Keratinocyte (primary cell): ENCODE results near the gene XPA. TPM values are rescaled to one million over a fixed set of nuclear protein-coding genes. Genes with fewer than 3 reads are reported as not detected.
A peak's percentile ranks its signal among the peaks of the same experiment; 100 is the strongest.
"Not testable (repeated sequence)": the region's sequence is repeated elsewhere in the genome, so short reads cannot be mapped to it uniquely, and the experiment has no call there.

Experiments
- DNase-seq: peaks from one replicate; pipeline ENCODE4 v3.0.0-alpha.2; 2011; ENCODE audit warnings: low read depth, missing footprints, low spot score
- FAIRE-seq: peaks from 2 replicates; lab custom pipeline; 2011; peaks lifted over from hg19 to GRCh38; lab: Jason Lieb, UNC
- H2AFZ ChIP-seq: 2 replicates; pipeline ENCODE4 v1.6.0; 2012; ENCODE audit warnings: low read length, control low read depth, inconsistent platforms; ENCODE audit not compliant: control insufficient read depth
- H3K27ac ChIP-seq: 2 replicates; pipeline ENCODE4 v1.5.1; 2011; ENCODE audit warnings: low read length; ENCODE audit not compliant: control insufficient read depth, insufficient read depth
- H3K27me3 ChIP-seq: 3 replicates; pipeline ENCODE4 v1.6.0; 2011; ENCODE audit warnings: low read length; ENCODE audit not compliant: control insufficient read depth, insufficient read depth; ENCODE audit errors: extremely low read depth
- H3K36me3 ChIP-seq, 2 experiments: 2 replicates in 1 of 2; 3 replicates in 1 of 2; pipeline ENCODE4 v1.5.1; 2011; ENCODE audit warnings: low read length in 2 of 2, mild to moderate bottlenecking in 1 of 2; ENCODE audit not compliant: control insufficient read depth in 2 of 2, insufficient read depth in 2 of 2; ENCODE audit errors: extremely low read depth in 1 of 2
- H3K4me1 ChIP-seq: 3 replicates; pipeline ENCODE4 v1.5.1; 2011; ENCODE audit warnings: low read length; ENCODE audit not compliant: control insufficient read depth, insufficient read depth; ENCODE audit errors: extremely low read depth
- H3K4me2 ChIP-seq: 3 replicates; pipeline ENCODE4 v1.6.0; 2011; ENCODE audit warnings: low read depth, low read length; ENCODE audit not compliant: control insufficient read depth, insufficient read depth; ENCODE audit errors: extremely low read depth
- H3K4me3 ChIP-seq, 3 experiments: fragments of 200-600 bp in 1 of 3; sonication (generic) in 1 of 3; 2 replicates in 2 of 3; 3 replicates in 1 of 3; pipeline ENCODE4 v1.5.1; 2011 to 2016; ENCODE audit warnings: low read length in 3 of 3, mild to moderate bottlenecking in 3 of 3, control low read depth in 2 of 3, inconsistent platforms in 1 of 3, low read depth in 1 of 3, mixed read lengths in 1 of 3, mixed run types in 1 of 3, moderate library complexity in 1 of 3; ENCODE audit not compliant: control insufficient read depth in 2 of 3, insufficient read depth in 2 of 3; ENCODE audit errors: extremely low read depth in 1 of 3
- H3K79me2 ChIP-seq: 2 replicates; pipeline ENCODE4 v1.6.0; 2012; ENCODE audit warnings: low read length; ENCODE audit not compliant: control insufficient read depth, insufficient read depth
- H3K9ac ChIP-seq: 3 replicates; pipeline ENCODE4 v1.6.0; 2011; ENCODE audit warnings: low read length; ENCODE audit not compliant: control insufficient read depth, insufficient read depth; ENCODE audit errors: extremely low read depth
- H3K9me1 ChIP-seq: 3 replicates; pipeline ENCODE4 v1.6.0; 2011; ENCODE audit warnings: low read length; ENCODE audit not compliant: control insufficient read depth, insufficient read depth; ENCODE audit errors: extremely low read depth
- H3K9me3 ChIP-seq: 2 replicates; pipeline ENCODE4 v1.5.1; 2012; ENCODE audit warnings: low read depth, low read length; ENCODE audit not compliant: control insufficient read depth
- H4K20me1 ChIP-seq: 3 replicates; pipeline ENCODE4 v1.6.0; 2011; ENCODE audit warnings: low read length; ENCODE audit not compliant: control insufficient read depth, insufficient read depth; ENCODE audit errors: extremely low read depth
- EZH2 ChIP-seq: IDR thresholded peaks from one replicate; pipeline ENCODE4 v1.6.1; 2012; ENCODE audit warnings: inconsistent platforms, mild to moderate bottlenecking, low read length, moderate library complexity
- dilution Hi-C: fragments of 300-500 bp; cut with MboI; formaldehyde crosslinking; loops from one replicate; pipeline ENCODE4 v1.7.0; 2020; ENCODE audit warnings: low sequenced_read_pairs; ENCODE audit not compliant: extremely low pct_ligation_motif_present
- polyA plus RNA-seq, 5 experiments: library from polyadenylated mRNA; depleted of rRNA in 3 of 5; stranded (reverse) in 3 of 5; stranded (forward) in 1 of 5; unstranded in 1 of 5; fragments of >200 nt; gene quantifications; 1 replicate in 1 of 5; 2 replicates in 3 of 5; 3 replicates in 1 of 5; pipeline versions ENCODE4 v1.2.1 to v1.2.3, GENCODE V29; 2011 to 2012; ENCODE audit warnings: missing spikeins in 2 of 5, low read depth in 1 of 5, low replicate concordance in 1 of 5
- TF ChIP-seq, protein P1 (sequence below), 3 experiments: IDR thresholded peaks in 1 of 3; conservative IDR thresholded peaks in 1 of 3; optimal IDR thresholded peaks in 1 of 3; 2 replicates in 2 of 3; 3 replicates in 1 of 3; pipeline versions ENCODE3 to v1.5.1; 2011; ENCODE audit warnings: low read length in 3 of 3, mild to moderate bottlenecking in 3 of 3, moderate library complexity in 2 of 3, control low read depth in 1 of 3, inconsistent platforms in 1 of 3; ENCODE audit not compliant: insufficient read depth in 2 of 3; ENCODE audit errors: extremely low read depth in 1 of 3

The XPA gene
- polyA plus RNA-seq, 1 donor (not counting 4 experiments of a cell fraction or from before 2014, with no cell fraction given) = 4.1 TPM

DNA sequence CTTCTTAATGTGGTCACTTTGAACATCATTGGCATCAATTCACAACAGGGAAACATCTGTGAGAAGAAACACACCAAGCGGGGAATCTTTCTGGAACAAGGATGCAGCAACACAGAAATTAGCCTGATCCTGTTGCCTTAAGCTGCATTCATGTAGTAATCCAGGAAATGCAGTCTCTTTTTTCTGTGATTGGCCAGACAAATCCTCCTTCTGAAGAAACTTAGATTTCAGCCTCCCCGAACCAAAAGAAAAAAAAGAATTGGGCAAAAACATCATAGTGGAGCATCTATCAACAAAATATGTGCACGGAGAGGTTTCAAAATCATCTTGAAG is 7.2 kb upstream of the XPA start:
- Histone ChIP-seq H2AFZ (no peak overlapping the region), H3K4me3 (peak overlapping the region in 1 of 3 experiments; percentile 11), H3K27me3 (no peaks in the 10 kb centered on the region), H3K9me3 (no peaks in the 10 kb centered on the region), H3K27ac (peak overlapping the region; percentile 72), H3K4me2 (peak overlapping the region; percentile 68), H3K9me1 (no peaks in the 10 kb centered on the region), H3K79me2 (no peaks in the 10 kb centered on the region), H4K20me1 (peaks cover 3% of the 10 kb centered on the region), H3K4me1 (peaks cover 32% of the 10 kb centered on the region), H3K36me3 (no peaks in the 10 kb centered on the region), H3K9ac (peak overlapping the region; percentile 7)
- TF ChIP-seq EZH2 = no peak
- TF ChIP-seq, protein P1, sequence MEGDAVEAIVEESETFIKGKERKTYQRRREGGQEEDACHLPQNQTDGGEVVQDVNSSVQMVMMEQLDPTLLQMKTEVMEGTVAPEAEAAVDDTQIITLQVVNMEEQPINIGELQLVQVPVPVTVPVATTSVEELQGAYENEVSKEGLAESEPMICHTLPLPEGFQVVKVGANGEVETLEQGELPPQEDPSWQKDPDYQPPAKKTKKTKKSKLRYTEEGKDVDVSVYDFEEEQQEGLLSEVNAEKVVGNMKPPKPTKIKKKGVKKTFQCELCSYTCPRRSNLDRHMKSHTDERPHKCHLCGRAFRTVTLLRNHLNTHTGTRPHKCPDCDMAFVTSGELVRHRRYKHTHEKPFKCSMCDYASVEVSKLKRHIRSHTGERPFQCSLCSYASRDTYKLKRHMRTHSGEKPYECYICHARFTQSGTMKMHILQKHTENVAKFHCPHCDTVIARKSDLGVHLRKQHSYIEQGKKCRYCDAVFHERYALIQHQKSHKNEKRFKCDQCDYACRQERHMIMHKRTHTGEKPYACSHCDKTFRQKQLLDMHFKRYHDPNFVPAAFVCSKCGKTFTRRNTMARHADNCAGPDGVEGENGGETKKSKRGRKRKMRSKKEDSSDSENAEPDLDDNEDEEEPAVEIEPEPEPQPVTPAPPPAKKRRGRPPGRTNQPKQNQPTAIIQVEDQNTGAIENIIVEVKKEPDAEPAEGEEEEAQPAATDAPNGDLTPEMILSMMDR (optimal IDR thresholded peaks at IDR 0.05 in 1 of 3, IDR thresholded peaks at IDR 0.05 in 1 of 3, conservative IDR thresholded peaks at IDR 0.05 in 1 of 3; ENCODE audit: extremely low read depth in 1 of 3, insufficient read depth in 2 of 3, low read length in 3 of 3) = no peak
- DNase-seq (no peak), FAIRE-seq (peak; percentile 17)
- dilution Hi-C loops = no loop called here

GRCh38 chr9:97703437-97704344 is 6.6 kb upstream of the XPA start:
- H3K27ac ChIP-seq = peak overlapping the region; percentile 72
- peak overlapping the region; percentile 60 for H3K9ac ChIP-seq
- H2AFZ ChIP-seq = no peak overlapping the region
- FAIRE-seq (peak; percentile 87), DNase-seq (peak; percentile 65)
- H3K9me3 ChIP-seq = no peaks in the 10 kb centered on the region
- H3K9me1 ChIP-seq = no peaks in the 10 kb centered on the region
- H3K36me3 ChIP-seq = no peaks in the 10 kb centered on the region
- H3K4me2 ChIP-seq = peak overlapping the region; percentile 68
- dilution Hi-C loops = no loop called here
- H3K4me3 ChIP-seq = peak overlapping the region in 2 of 3 experiments; percentile 16 to 29
- H3K4me1 ChIP-seq = peaks cover 32% of the 10 kb centered on the region
- H3K27me3 ChIP-seq = no peaks in the 10 kb centered on the region
- TF ChIP-seq, protein P1 (optimal IDR thresholded peaks at IDR 0.05 in 1 of 3, IDR thresholded peaks at IDR 0.05 in 1 of 3, conservative IDR thresholded peaks at IDR 0.05 in 1 of 3; ENCODE audit: extremely low read depth in 1 of 3, insufficient read depth in 2 of 3, low read length in 3 of 3) = no peak
- TF ChIP-seq EZH2 = no peak
- H3K79me2 ChIP-seq = no peaks in the 10 kb centered on the region
- H4K20me1 ChIP-seq = peaks cover 3% of the 10 kb centered on the region

GRCh38 chr9:97699824-97700223 is 2.7 kb upstream of the XPA start:
- H3K4me3 ChIP-seq, dilution Hi-C loops, H3K9me3 ChIP-seq, H3K36me3 ChIP-seq, H2AFZ ChIP-seq, FAIRE-seq, H3K9ac ChIP-seq, H3K4me2 ChIP-seq, H3K27me3 ChIP-seq, H4K20me1 ChIP-seq, DNase-seq, H3K9me1 ChIP-seq, H3K27ac ChIP-seq: not testable (repeated sequence)
- H3K4me1 ChIP-seq = peaks cover 36% of the 10 kb centered on the region
- peaks cover 14% of the 10 kb centered on the region for H3K79me2 ChIP-seq
